Heart left ventricle (tissue), 13 donors: ENCODE measurements around the gene SPACA4.

Experiments
- POLR2A ChIP-seq, 2 donors: fragments of 450-650 bp; IDR thresholded peaks; one replicate each; pipeline ENCODE4 v1.6.1; 2017; ENCODE audit warnings: antibody characterized with exemption in 2 of 2, mild to moderate bottlenecking in 2 of 2, moderate library complexity in 2 of 2
- TF ChIP-seq, protein P1 (sequence below), 12 donors: fragments of 200-600 bp; sonication (generic) in 4 of 12; IDR thresholded peaks; one replicate each; pipeline versions ENCODE4 v1.5.0 to v1.8.0; 2018 to 2022; ENCODE audit warnings: antibody characterized with exemption in 12 of 12, mild to moderate bottlenecking in 5 of 12
- donor health status: ischemic (EF 13 %, LVEDD 7.1; RV severe dilation, severe dysfunction).
- donor health status: DM: no; HTN: yes; CAD: no.
- donor health status: DM: no; HTN: no; CAD: no.
- donor health status: ischemic (EF 25% LVEDD 6.9; RV normal size, moderate dysfunction).
- donor health status: ischemic (EF 25% LVEDD 5.7; RV mildly dilated, moderate dysfunction).
- donor health status: ischemic (EF 35%, LVEDD 5.7; RV mildly dilated, moderate dysfunction).
- donor health status: nonischemic (EF 11% LVEDD 7.7; RV severe dilation, severe dysfunction).
- donor health status: DM: yes; HTN: yes; CAD: no.
- donor health status: PGD.
- donor health status: ischemic (EF 29% LVEDD 5.4; RV normal size, mild dysfunction).
- donor health status: nonischemic (EF 23%, LVEDD 6.1; RV moderate dilation, normal function).

GRCh38 chr19:48641850-48642249 is 35.3 kb downstream of the SPACA4 start:
- TF ChIP-seq, protein P1, sequence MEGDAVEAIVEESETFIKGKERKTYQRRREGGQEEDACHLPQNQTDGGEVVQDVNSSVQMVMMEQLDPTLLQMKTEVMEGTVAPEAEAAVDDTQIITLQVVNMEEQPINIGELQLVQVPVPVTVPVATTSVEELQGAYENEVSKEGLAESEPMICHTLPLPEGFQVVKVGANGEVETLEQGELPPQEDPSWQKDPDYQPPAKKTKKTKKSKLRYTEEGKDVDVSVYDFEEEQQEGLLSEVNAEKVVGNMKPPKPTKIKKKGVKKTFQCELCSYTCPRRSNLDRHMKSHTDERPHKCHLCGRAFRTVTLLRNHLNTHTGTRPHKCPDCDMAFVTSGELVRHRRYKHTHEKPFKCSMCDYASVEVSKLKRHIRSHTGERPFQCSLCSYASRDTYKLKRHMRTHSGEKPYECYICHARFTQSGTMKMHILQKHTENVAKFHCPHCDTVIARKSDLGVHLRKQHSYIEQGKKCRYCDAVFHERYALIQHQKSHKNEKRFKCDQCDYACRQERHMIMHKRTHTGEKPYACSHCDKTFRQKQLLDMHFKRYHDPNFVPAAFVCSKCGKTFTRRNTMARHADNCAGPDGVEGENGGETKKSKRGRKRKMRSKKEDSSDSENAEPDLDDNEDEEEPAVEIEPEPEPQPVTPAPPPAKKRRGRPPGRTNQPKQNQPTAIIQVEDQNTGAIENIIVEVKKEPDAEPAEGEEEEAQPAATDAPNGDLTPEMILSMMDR (IDR thresholded peaks at IDR 0.05): no peak
- TF ChIP-seq POLR2A (IDR thresholded peaks at IDR 0.05): no peak
